Nucleus accumbens (tissue), 56 donors: ENCODE results near the gene LRRTM4.
"Not testable (repeated sequence)": the region's sequence is repeated elsewhere in the genome, so short reads cannot be mapped to it uniquely, and the experiment has no call there.

Source experiments
- DNase-seq, 56 donors: peaks; one replicate each; lab custom pipeline; 2025; lab: John Stamatoyannopoulos, UW

LRRTM4 gene

DNA sequence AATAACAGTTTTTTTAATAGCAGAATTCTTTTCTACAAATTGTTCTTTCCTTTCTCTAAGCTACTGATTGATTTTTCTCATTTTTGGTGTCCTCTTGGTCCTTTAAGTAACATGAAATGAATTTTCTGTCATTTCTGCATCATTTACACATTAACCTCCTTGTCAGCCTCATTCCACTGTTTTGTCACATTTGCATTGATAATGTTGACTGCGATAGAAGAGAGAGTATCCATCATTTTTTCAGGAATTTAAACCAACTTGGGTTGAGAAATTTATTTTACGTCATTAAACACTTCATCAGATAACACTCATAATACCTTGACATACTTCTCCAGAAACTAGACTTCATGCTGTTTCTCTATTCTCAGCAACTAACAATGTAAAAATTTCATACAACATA lies 422.2 kb downstream of the LRRTM4 start:
- no peak for DNase-seq

DNA sequence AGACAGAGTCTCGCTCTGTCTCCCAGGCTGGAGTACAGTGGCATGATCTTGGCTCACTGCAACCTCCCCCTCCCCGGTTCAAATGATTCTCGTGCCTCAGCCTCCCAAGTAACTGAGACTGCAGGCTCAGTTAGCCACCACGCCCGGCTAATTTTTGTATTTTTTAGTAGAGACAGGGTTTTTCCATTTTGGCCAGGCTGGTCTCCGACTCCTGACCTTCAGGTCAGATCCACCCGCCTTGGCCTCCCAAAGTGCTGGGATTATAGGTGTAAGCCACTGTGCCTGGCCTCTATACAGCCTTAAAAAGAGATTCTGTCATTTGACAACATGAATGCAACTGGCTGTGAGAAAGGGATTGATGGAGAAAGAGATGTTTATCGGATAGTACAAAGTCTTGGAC lies 426.7 kb downstream of the LRRTM4 start:
- DNase-seq: not testable (repeated sequence)

- DNase-seq: no peak
Observed at GRCh38 chr2:77095096-77095495, 427.1 kb downstream of the LRRTM4 start.

DNA sequence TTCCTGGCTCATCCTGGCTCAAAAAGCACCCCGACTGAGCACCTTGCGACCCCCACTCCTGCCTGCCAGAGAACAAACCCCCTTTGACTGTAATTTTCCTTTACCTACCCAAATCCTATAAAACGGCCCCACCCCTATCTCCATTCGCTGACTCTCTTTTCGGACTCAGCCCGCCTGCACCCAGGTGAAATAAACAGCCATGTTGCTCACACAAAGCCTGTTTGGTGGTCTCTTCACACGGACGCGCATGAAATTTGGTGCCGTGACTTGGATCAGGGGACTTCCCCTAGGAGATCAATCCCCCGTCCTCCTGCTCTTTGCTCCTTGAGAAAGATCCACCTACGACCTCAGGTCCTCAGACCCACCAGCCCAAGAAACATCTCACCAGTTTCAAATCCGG lies 433.8 kb downstream of the LRRTM4 start:
- not testable (repeated sequence) for DNase-seq

GRCh38 chr2:77087987-77088414 lies 434.2 kb downstream of the LRRTM4 start:
- no peak for DNase-seq

GRCh38 chr2:77086478-77086877 lies 435.7 kb downstream of the LRRTM4 start:
- DNase-seq: no peak

GRCh38 chr2:77086051-77086450 lies 436.1 kb downstream of the LRRTM4 start:
- DNase-seq: no peak

GRCh38 chr2:77085561-77085960 lies 436.6 kb downstream of the LRRTM4 start:
- no peak for DNase-seq

GRCh38 chr2:77081597-77081996 lies 440.6 kb downstream of the LRRTM4 start:
- DNase-seq: no peak

DNA sequence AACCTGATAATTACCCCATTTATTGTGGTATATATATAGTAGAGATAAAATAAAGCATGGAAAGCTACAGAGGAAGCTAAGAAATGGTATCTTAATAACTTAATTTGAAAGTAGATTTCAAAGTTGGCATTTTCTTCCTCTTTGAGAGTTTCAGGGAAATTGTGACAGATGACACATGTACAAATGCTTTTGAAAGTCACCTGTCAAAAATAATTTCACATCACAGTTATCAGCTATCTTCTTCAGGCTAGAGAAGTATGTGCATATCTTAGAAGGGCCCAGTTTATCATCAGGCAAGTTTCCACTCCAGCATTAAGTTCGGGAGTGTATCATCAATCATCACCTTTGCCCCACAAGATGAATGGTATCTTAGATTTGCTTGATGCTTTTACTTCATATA lies 457.9 kb downstream of the LRRTM4 start:
- DNase-seq: no peak

GRCh38 chr2:77054938-77055337 lies 467.2 kb downstream of the LRRTM4 start:
- DNase-seq: peak in 6 of 56 donors; percentile 0 to 4 (median 1)

DNA sequence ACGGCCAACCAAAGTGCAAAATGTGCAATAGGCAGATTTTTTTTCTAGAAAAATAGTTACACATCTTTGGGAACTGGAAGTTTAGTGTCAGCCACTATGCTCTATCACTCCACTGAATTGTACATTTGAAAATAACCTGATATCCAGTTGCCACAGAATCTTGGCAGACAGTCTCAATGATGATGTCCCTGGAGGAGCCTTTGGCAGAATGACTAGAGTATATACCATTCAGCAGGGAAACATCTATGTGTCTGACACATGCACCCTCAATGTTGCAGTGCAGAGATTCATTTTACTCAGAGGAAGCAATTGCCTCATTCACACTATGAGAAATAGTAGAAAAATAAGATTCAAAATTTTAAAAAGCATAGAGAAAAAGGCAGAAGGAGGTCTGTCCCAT lies 475.8 kb downstream of the LRRTM4 start:
- no peak for DNase-seq

GRCh38 chr2:77045456-77045855 lies 476.7 kb downstream of the LRRTM4 start:
- not testable (repeated sequence) for DNase-seq

DNA sequence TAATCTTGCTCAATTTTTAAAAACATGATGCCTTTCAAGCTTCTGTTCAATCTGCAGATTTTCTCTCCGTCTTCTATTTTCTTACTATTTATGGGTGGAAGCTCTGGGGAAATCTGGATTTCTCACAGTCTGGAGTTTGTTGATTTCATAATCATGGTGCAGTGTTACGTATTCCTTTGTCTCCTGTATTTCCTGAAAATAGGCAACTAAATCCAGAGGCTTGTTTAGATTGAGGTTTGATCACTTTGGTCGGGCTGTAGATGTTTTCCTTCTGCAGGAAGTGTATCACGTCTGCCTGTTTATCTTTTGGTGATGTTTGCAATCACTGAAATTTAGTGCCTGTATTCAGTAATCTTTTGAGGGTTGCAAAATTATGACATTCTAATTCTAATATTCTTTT lies 487.7 kb downstream of the LRRTM4 start:
- no peak for DNase-seq

DNA sequence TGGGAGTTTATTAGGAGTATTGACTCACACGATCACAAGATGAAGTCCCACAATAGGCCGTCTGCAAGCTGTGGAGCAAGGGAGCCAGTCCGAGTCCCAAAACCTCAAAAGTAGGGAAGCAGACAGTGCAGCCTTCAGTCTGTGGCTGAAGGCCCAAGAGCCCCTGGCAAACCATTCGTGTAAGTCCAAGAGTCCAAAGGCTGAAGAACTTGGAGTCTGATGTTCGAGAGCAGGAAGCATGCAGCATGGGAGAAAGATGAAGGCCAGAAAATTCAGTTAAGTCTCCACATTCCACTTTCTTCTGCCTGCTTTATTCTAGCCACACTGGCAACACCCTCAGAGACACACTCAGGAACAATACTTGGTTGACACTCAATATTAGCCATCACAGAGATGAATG lies 492.9 kb downstream of the LRRTM4 start:
- not testable (repeated sequence) for DNase-seq

DNA sequence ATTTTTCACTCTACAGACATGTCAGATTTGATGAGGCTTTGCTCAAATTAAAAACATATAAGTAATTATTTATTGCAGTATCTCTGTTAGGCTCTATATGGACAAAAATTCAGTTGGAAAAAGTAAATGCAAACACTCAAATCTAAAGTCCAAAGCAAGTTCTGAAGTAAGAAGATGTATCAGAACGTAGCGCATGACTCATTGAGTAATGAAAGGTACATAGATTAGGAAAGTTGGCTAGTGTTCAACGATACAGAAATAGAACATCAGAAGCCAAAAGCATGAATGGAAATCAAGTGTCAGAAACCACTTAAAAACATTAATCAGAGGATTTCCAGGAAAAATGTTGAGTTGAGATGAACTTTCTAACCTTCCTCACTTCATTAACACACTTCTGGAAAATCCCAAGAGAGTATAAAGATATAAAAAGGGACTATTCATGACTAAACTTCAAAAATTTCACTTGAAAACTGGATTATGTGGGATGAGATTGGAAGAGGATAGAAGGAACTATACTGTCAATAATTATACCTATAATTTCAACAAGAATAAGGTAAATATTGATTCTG lies 494.1 kb downstream of the LRRTM4 start:
- DNase-seq: no peak

DNA sequence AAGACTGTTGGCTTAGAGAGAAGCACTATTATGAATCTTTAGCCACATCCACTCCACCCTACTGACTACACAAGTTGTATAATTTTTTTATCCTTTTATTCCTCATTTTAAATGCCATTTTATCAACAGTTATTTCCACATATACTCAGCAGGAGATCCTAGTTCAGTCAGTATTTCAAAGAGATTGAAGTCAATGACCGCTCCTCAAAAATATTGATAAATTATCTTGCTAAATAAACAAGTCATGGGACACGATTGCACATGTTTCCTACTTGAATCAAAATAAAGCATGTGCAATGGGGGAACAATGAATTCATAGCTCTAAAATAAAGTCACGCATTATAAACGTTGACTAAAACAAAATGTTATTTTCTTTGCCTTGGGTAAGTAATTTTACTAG lies 496.5 kb downstream of the LRRTM4 start:
- no peak for DNase-seq

DNA sequence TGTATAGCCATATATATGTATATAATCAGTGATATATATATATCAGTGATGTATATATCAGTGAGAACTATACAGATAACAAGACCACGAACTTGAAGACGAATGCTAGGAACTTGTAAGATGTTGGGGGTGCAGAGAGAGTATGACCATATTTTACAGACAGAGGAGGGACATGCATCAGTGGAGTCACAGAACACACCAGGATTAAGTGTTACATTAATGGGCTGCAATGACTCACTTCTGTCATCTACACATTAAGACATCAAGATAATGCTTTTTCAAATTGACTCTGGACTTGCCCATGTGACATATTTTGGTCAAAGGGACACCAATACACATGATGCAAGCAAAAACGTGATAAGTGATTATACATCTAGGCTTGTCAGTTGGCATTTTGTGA lies 501.0 kb downstream of the LRRTM4 start:
- DNase-seq: no peak

- DNase-seq: no peak
Observed at GRCh38 chr2:77018219-77018618, 504.0 kb downstream of the LRRTM4 start.

GRCh38 chr2:77017355-77017745 lies 504.8 kb downstream of the LRRTM4 start:
- no peak for DNase-seq

DNA sequence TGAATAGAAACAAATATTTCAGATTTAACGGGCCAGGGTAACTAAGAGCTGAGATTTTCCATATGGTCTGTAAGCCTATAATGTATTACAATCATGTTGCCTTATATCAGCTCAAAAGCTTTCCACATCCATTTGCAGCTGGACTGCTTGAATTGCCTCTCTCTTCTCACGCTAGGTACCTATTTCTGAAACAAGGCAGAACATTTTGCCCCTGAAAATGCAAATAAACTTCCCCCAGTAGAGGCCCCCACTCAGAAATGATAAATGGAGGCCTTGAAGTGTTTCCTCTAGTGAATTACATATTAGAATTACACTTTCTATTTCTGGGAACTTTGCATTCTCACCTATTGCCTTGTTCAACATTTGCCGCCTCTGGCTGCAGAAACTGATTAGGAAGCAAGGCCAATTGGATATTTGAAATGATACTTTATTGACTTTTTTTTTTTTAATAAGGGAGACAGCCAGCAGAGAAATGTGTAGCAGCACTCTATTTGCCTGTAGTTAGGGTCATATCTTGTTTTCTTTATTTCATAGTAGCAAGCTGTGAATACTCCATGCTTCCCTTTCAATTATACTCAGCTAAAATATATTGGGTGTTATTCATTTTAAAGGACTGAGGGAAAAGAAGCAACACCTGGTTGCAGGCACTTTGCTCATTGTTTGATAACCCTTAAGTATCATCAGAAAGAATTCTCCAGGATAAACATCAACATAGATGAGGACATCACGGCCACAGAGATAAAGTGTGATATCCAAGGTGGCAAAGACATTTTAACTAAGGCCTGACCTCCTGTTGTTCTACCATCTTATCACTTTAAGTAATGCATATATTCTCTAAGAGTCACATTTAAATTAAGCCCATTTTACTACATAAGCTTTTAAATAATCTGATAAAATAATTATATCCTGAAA lies 505.5 kb downstream of the LRRTM4 start:
- no peak for DNase-seq

GRCh38 chr2:77013953-77014352 lies 508.2 kb downstream of the LRRTM4 start:
- DNase-seq: no peak
